ENCODE data around the gene ST3GAL2. TPM values are rescaled to one million over a fixed set of nuclear protein-coding genes. Genes with fewer than 3 reads are reported as not detected.

The ST3GAL2 gene
- total and polyA plus RNA-seq, 5 donors from 2014 or later, result 10.5 to 22.1 (median 17.3) TPM

- DNase-seq (no peak), ATAC-seq (ENCODE audit: low read depth in 2 of 2) (peak; percentile 12 to 18)
- Histone ChIP-seq H3K4me3 (ENCODE audit: low read depth, low read length) (peak overlapping the region; percentile 19), H3K27me3 (ENCODE audit: control insufficient read depth, insufficient read depth, low read length) (no peaks in the 10 kb centered on the region), H3K9me3 (ENCODE audit: control insufficient read depth in 2 of 2, low read length in 2 of 2) (no peaks in the 10 kb centered on the region), H3K36me3 (ENCODE audit: control insufficient read depth, insufficient read depth, low read length) (peaks cover 6% of the 10 kb centered on the region), H3K4me1 (ENCODE audit: control insufficient read depth, insufficient read depth, low read length, poor library complexity, severe bottlenecking) (peaks cover 27% of the 10 kb centered on the region), H3K27ac (ENCODE audit: insufficient read depth, low read length, poor library complexity, severe bottlenecking) (peak overlapping the region; percentile 87)
- Mint-ChIP-seq H3K27me3 (no peaks in the 10 kb centered on the region), H3K9me3 (no peaks in the 10 kb centered on the region), H3K4me3 (peak overlapping the region; percentile 96 to 99 (median 98)), H3K4me1 (peaks cover 0 to 29% (median 14%) of the 10 kb centered on the region in 4 donors), H3K27ac (peak overlapping the region in 2 of 3 donors; percentile 94 to 98), H3K36me3 (peaks cover 12% of the 10 kb centered on the region)
Observed at GRCh38 chr16:70381604-70382342, 57.1 kb downstream of the ST3GAL2 start.

- peaks cover 15% of the 10 kb centered on the region for H3K36me3 Mint-ChIP-seq
- peak overlapping the region; percentile 94 to 98 (median 98) for H3K27ac Mint-ChIP-seq
- Histone ChIP-seq H3K27ac (ENCODE audit: insufficient read depth, low read length, poor library complexity, severe bottlenecking) (peak overlapping the region; percentile 87), H3K27me3 (ENCODE audit: control insufficient read depth, insufficient read depth, low read length) (no peaks in the 10 kb centered on the region), H3K9me3 (ENCODE audit: control insufficient read depth in 2 of 2, low read length in 2 of 2) (no peaks in the 10 kb centered on the region), H3K4me1 (ENCODE audit: control insufficient read depth, insufficient read depth, low read length, poor library complexity, severe bottlenecking) (peaks cover 27% of the 10 kb centered on the region), H3K36me3 (ENCODE audit: control insufficient read depth, insufficient read depth, low read length) (peaks cover 10% of the 10 kb centered on the region), H3K4me3 (ENCODE audit: low read depth, low read length) (peak overlapping the region; percentile 75)
- peak; percentile 92 to 95 for ATAC-seq (ENCODE audit: low read depth in 2 of 2)
- peaks cover 0 to 29% (median 16%) of the 10 kb centered on the region in 4 donors for H3K4me1 Mint-ChIP-seq
- peak; percentile 95 to 99 (median 95) for DNase-seq
- H3K9me3 Mint-ChIP-seq, result no peaks in the 10 kb centered on the region
- H3K27me3 Mint-ChIP-seq, result no peaks in the 10 kb centered on the region
- H3K4me3 Mint-ChIP-seq, result peak overlapping the region; percentile 96 to 99 (median 98)
Observed at GRCh38 chr16:70380919-70381603, 57.8 kb downstream of the ST3GAL2 start.

DNA sequence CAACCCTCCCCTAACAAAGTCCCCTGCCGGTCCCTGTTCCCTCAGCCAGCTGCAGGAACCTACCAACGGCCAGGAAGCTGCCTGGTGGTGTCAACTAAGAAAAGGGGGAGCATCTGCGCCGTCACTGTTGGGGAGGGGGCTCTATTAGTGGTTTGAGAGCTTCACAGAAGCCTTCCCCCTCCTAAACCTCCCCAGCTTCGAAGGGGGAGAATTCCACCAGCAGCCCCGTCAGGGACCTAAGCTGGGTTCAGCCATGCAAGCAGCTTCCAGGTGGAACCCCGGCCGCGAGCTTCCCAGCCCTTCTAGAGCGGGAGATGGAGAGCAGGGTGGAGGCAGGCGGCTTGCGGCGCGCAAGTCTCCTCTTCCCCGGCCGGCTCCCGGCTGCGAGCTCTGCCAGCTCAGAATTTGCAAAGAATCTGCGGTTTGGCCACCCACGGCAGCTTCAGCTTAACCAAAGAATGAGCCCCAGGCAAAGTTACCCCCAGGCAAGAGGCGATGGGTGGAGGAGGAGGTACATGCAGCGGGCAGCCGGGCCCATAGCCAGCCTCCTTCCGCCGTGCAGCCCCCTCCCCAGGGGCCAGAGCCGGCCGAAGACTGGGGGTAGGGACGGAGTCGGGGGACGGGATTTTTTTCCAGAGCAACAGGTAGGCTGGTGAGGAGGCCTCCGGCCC is 58.5 kb downstream of the ST3GAL2 start:
- H3K27ac ChIP-seq (ENCODE audit: insufficient read depth, low read length, poor library complexity, severe bottlenecking), result peak overlapping the region; percentile 87

GRCh38 chr16:70378869-70379493 is 59.9 kb downstream of the ST3GAL2 start:
- H3K4me3 ChIP-seq (ENCODE audit: low read depth, low read length), result peak overlapping the region; percentile 75
- Mint-ChIP-seq H3K27me3 (no peaks in the 10 kb centered on the region), H3K4me3 (peak overlapping the region; percentile 38 to 99 (median 92)), H3K9me3 (no peaks in the 10 kb centered on the region), H3K36me3 (peaks cover 14% of the 10 kb centered on the region), H3K4me1 (peaks cover 0 to 29% (median 16%) of the 10 kb centered on the region in 4 donors), H3K27ac (peak overlapping the region in 2 of 3 donors; percentile 42 to 54)
- H3K4me1 ChIP-seq (ENCODE audit: control insufficient read depth, insufficient read depth, low read length, poor library complexity, severe bottlenecking), result peaks cover 27% of the 10 kb centered on the region
- H3K27ac ChIP-seq (ENCODE audit: insufficient read depth, low read length, poor library complexity, severe bottlenecking), result peak overlapping the region; percentile 87
- ATAC-seq (ENCODE audit: low read depth in 2 of 2) (no peak), DNase-seq (no peak)
- peaks cover 8% of the 10 kb centered on the region for H3K36me3 ChIP-seq (ENCODE audit: control insufficient read depth, insufficient read depth, low read length)
- no peaks in the 10 kb centered on the region for H3K27me3 ChIP-seq (ENCODE audit: control insufficient read depth, insufficient read depth, low read length)
- H3K9me3 ChIP-seq (ENCODE audit: control insufficient read depth in 2 of 2, low read length in 2 of 2), result no peaks in the 10 kb centered on the region

More for the DNA sequence above, 58.5 kb downstream of the ST3GAL2 start:
- DNase-seq, result peak; percentile 46 to 75 (median 62)
- Histone ChIP-seq H3K36me3 (ENCODE audit: control insufficient read depth, insufficient read depth, low read length) (peaks cover 8% of the 10 kb centered on the region), H3K4me1 (ENCODE audit: control insufficient read depth, insufficient read depth, low read length, poor library complexity, severe bottlenecking) (peaks cover 27% of the 10 kb centered on the region), H3K4me3 (ENCODE audit: low read depth, low read length) (peak overlapping the region; percentile 75), H3K27me3 (ENCODE audit: control insufficient read depth, insufficient read depth, low read length) (no peaks in the 10 kb centered on the region), H3K9me3 (ENCODE audit: control insufficient read depth in 2 of 2, low read length in 2 of 2) (no peaks in the 10 kb centered on the region)
- Mint-ChIP-seq H3K9me3 (no peaks in the 10 kb centered on the region), H3K27me3 (no peaks in the 10 kb centered on the region), H3K4me1 (peaks cover 0 to 29% (median 17%) of the 10 kb centered on the region in 4 donors), H3K27ac (peak overlapping the region; percentile 71 to 89 (median 85)), H3K36me3 (peaks cover 18% of the 10 kb centered on the region), H3K4me3 (peak overlapping the region; percentile 87 to 99 (median 98))
- ATAC-seq (ENCODE audit: low read depth in 2 of 2), result peak; percentile 3 to 8

DNA sequence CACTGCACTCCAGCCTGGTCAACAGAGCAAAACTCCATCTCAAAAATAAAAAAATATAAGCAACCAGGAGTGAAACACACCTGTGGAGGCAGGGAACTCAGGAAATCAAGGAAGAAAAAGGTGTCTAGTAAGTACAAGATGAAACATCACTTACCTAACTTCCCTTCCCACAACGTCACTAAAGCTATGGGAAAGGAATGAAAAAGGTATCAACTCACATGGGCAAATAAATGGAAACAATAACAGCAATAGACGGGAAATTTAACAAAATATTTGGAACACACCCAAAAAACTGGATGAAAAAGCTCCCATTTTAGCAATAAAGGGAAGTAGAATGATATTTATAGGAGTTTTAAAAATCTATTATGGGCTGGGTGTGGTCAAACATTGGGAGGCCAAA is 61.1 kb downstream of the ST3GAL2 start:
- DNase-seq, result no peak
- Histone ChIP-seq H3K9me3 (ENCODE audit: control insufficient read depth in 2 of 2, low read length in 2 of 2) (no peaks in the 10 kb centered on the region), H3K27me3 (ENCODE audit: control insufficient read depth, insufficient read depth, low read length) (no peaks in the 10 kb centered on the region), H3K36me3 (ENCODE audit: control insufficient read depth, insufficient read depth, low read length) (peaks cover 17% of the 10 kb centered on the region), H3K4me1 (ENCODE audit: control insufficient read depth, insufficient read depth, low read length, poor library complexity, severe bottlenecking) (peaks cover 27% of the 10 kb centered on the region), H3K27ac (ENCODE audit: insufficient read depth, low read length, poor library complexity, severe bottlenecking) (no peak overlapping the region), H3K4me3 (ENCODE audit: low read depth, low read length) (no peak overlapping the region)
- H3K4me1 Mint-ChIP-seq, result peaks cover 0 to 26% (median 14%) of the 10 kb centered on the region in 4 donors
- no peaks in the 10 kb centered on the region for H3K27me3 Mint-ChIP-seq
- H3K9me3 Mint-ChIP-seq, result no peaks in the 10 kb centered on the region
- H3K36me3 Mint-ChIP-seq, result peaks cover 16% of the 10 kb centered on the region
- H3K27ac Mint-ChIP-seq, result peak overlapping the region in 2 of 3 donors; percentile 63 to 87
- no peak for ATAC-seq (ENCODE audit: low read depth in 2 of 2)
- peak overlapping the region; percentile 15 to 65 (median 32) for H3K4me3 Mint-ChIP-seq

- Mint-ChIP-seq H3K4me3 (peak overlapping the region in 2 of 4 donors; percentile 51 to 72), H3K27me3 (no peaks in the 10 kb centered on the region), H3K9me3 (no peaks in the 10 kb centered on the region), H3K4me1 (peaks cover 0 to 24% (median 10%) of the 10 kb centered on the region in 4 donors), H3K27ac (peak overlapping the region in 2 of 3 donors; percentile 51 to 60), H3K36me3 (peaks cover 18% of the 10 kb centered on the region)
- DNase-seq, result no peak
- Histone ChIP-seq H3K36me3 (ENCODE audit: control insufficient read depth, insufficient read depth, low read length) (peaks cover 27% of the 10 kb centered on the region), H3K27me3 (ENCODE audit: control insufficient read depth, insufficient read depth, low read length) (no peaks in the 10 kb centered on the region), H3K4me1 (ENCODE audit: control insufficient read depth, insufficient read depth, low read length, poor library complexity, severe bottlenecking) (peaks cover 20% of the 10 kb centered on the region), H3K27ac (ENCODE audit: insufficient read depth, low read length, poor library complexity, severe bottlenecking) (no peak overlapping the region), H3K4me3 (ENCODE audit: low read depth, low read length) (no peak overlapping the region), H3K9me3 (ENCODE audit: control insufficient read depth in 2 of 2, low read length in 2 of 2) (no peaks in the 10 kb centered on the region)
- no peak for ATAC-seq (ENCODE audit: low read depth in 2 of 2)
Observed at GRCh38 chr16:70375636-70376611, 63.0 kb downstream of the ST3GAL2 start.
